ENCODE data around the gene ODAD2. TPM values are rescaled to one million over a fixed set of nuclear protein-coding genes. Genes with fewer than 3 reads are reported as not detected.

ODAD2 gene
- total RNA-seq, 1 donor from 2014 or later, result 1.7 TPM

DNA sequence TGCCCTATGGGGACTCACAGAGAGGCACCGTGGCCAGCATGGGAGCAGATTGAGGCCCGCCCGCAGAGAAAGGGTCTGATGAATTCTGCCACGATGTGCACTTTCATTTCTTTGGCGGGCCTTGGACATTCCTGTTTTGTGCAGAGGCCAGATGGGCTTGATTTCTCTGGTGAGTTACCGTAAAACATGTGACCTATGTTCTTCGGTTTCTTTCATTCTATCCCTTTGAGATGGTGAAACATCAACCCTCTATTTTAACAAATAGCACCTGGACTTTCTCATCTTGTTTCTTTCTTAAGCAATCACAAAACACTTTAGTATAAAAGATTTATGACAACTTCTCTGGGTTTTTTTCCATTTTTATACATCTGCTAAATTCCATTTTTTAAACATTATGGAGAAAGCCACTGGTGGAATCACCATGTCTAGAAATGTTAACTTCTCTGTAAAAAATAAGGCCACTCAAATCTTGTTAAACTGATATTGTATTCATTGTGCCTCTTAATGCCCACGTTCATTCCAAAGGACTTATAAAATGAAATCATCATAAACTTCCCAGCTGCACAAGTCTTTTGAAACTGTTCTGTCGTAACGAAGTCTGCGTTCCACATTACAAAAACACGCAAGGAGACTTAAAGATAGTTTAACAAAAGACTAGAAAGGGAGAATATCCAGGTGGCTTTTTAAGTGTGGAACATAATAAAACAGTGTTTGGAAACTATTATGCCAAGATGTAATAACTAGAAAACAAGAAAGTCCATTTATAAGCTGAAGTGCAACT lies 21.4 kb upstream of the ODAD2 start:
- TF ChIP-seq, protein P1, sequence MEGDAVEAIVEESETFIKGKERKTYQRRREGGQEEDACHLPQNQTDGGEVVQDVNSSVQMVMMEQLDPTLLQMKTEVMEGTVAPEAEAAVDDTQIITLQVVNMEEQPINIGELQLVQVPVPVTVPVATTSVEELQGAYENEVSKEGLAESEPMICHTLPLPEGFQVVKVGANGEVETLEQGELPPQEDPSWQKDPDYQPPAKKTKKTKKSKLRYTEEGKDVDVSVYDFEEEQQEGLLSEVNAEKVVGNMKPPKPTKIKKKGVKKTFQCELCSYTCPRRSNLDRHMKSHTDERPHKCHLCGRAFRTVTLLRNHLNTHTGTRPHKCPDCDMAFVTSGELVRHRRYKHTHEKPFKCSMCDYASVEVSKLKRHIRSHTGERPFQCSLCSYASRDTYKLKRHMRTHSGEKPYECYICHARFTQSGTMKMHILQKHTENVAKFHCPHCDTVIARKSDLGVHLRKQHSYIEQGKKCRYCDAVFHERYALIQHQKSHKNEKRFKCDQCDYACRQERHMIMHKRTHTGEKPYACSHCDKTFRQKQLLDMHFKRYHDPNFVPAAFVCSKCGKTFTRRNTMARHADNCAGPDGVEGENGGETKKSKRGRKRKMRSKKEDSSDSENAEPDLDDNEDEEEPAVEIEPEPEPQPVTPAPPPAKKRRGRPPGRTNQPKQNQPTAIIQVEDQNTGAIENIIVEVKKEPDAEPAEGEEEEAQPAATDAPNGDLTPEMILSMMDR (conservative IDR thresholded peaks at IDR 0.05; ENCODE audit: low read depth, low read length), result no peak
- H3K4me3 ChIP-seq (ENCODE audit: low read depth, low read length), result no peak overlapping the region
- DNase-seq (ENCODE audit: low read depth), result no peak

DNA sequence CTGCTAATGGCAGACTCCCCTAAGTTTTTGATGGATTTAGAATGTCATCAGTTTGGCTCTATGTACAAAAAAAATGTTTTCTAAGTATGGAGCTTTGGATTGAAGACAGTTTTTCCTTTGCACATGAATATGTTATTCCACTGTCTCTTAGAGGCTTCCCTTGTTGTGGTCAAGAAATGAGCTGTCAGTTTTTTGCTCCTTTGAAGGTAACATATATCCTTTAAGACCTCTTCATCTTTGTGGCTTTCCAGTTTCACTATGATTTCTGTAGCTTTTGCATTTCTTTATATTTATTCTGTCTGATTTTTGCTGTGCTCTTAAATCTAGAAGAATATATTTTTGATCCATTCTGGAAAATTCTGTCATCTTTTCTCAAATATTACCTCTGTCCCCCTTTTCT lies 15.8 kb upstream of the ODAD2 start:
- H3K4me3 ChIP-seq (ENCODE audit: low read depth, low read length), result no peak overlapping the region
- no peak for DNase-seq (ENCODE audit: low read depth)
- TF ChIP-seq, protein P1 (conservative IDR thresholded peaks at IDR 0.05; ENCODE audit: low read depth, low read length), result no peak

DNA sequence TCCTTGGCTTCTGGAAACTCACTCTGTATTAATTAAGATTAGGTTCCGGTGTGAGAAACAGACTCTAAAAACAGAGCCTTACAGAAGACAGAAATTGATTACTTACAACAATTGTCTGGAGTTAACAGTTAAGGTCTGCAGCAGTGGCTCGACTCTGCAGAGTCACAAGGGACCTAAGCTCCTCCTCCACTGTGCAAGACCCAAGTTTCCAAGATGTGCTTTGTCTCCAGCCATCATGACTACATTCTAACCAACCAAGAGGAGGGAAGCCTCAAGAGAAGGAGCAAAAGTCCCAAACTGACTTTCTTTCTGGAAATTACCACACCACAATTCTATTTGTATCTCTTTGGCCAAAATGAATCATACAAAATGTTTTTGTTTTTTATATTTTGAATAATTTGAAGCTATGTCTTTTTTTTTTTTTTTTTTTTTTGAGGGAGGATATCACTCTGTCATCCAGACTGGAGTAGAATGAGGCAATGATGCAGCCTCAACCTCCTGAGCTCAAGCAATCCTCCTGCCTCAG lies 14.2 kb upstream of the ODAD2 start:
- no peak for DNase-seq (ENCODE audit: low read depth)
- no peak overlapping the region for H3K4me3 ChIP-seq (ENCODE audit: low read depth, low read length)

DNA sequence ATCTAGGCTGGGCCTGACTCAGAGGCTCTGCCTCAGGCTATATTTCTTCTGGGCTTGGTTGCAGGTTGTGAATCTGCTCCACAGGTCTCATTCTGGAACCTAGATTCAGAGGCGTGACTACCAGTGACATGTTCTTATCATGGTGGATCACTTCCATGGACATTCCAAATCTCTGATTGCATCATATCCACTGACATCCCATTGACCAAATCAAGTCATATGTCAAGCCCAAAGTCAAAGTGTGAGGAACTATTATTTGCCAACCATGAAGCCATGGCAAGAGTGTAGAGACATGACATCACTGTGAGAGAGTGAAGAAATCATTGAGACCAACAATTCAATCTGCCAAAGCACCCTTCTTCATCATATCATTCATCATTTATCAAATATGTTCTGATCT lies 11.9 kb upstream of the ODAD2 start:
- TF ChIP-seq, protein P1 (conservative IDR thresholded peaks at IDR 0.05; ENCODE audit: low read depth, low read length), result no peak
- no peak overlapping the region for H3K4me3 ChIP-seq (ENCODE audit: low read depth, low read length)
- DNase-seq (ENCODE audit: low read depth), result no peak

More for the DNA sequence above, 14.2 kb upstream of the ODAD2 start:
- TF ChIP-seq, protein P1 (conservative IDR thresholded peaks at IDR 0.05; ENCODE audit: low read depth, low read length), result no peak

DNA sequence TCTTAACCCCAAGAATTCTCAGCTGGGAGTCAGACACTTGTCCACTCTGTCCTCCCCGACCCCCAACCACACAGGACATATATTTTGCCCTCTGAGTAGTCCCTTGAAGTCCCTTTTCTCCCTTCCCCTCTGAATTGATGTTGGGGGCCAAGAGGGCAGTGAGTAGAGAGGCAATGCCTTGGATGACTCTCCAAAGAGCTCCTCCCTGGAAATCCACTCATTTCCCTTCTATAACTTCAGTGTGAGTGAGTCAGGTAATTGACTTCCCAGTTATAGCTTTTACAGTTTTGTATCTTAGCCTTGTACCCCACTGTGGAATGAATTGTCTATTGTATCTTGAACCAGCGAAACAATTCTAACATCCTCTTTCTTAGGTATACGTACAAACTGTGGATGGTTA lies 9.2 kb upstream of the ODAD2 start:
- no peak for DNase-seq (ENCODE audit: low read depth)
- TF ChIP-seq, protein P1 (conservative IDR thresholded peaks at IDR 0.05; ENCODE audit: low read depth, low read length), result no peak
- no peak overlapping the region for H3K4me3 ChIP-seq (ENCODE audit: low read depth, low read length)

DNA sequence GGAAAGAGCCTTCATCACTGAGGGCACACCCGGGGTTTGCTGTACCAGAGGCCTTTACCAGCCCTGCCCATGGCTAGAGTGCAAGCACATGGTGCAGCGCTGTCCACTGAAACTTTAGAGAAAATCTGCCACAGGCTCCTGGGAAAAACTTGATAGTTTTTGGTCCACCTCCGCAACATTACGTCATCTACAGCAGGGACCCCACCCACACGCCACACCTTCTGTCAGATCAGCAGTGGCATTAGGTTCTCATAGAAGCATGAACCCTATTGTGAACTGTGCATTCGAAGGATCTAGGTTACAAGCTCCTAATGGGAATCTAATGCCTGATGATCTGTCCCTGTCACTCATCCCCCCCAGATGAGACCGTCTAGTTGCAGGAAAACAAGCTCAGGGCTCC lies 2.5 kb upstream of the ODAD2 start:
- DNase-seq (ENCODE audit: low read depth), result no peak
- H3K4me3 ChIP-seq (ENCODE audit: low read depth, low read length), result no peak overlapping the region
- TF ChIP-seq, protein P1 (conservative IDR thresholded peaks at IDR 0.05; ENCODE audit: low read depth, low read length), result no peak
